D341Med (cell line): ENCODE data around the gene KIDINS220.
"Not testable (repeated sequence)": the region's sequence is repeated elsewhere in the genome, so short reads cannot be mapped to it uniquely, and the experiment has no call there.

ENCODE experiments used
- DNase-seq: peaks from one replicate; pipeline ENCODE4 v3.0.0; 2012; ENCODE audit warnings: low spot score

The KIDINS220 gene

DNA sequence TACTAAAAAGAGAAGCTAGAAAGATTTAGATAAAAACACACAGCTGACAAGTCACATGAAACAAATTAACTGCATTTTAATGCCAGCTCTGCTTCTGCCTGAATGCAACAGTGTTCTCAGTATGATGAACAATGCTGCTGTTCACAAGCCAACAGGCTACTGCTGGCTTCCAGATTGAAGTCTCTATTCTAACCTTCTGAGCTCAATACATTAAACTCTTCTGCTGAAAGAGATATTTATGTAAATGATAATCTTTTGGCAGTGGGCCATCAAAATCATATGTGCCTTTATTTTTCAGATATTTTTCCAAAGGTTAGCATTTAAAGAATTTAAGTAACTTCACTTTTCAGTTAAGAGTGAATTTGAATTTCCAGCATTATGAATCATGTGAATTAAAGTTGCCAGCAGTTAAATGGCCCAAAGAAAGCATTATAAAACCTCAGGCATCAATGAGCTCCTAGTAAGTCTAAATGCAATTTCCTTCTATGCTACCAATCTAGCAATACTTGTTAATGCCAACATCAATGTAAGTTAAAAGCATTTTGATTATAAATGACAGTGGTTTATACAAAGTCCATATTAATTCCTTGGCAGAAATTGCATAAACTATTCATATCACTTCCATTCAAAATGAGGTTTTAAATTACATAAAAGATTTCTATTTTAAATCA lies 83.2 kb downstream of the KIDINS220 start:
- no peak for DNase-seq

DNA sequence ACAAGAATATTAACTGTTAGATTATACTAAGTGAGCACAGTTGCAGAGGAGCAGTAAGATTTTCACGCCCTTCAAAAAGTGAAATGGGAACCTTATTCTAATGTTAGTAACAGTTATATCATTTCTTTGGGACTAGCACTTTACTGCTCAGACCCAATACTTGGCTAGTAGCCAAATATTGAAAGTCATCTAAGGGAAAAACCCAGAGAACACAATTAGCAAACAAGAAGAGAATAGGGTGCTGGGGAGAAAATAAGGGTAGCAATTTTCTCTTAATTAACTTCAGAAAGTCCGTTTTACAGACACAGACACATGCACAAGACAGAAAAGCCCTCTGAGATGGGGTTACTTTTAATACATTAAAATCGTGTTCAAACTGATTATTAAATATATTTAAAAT lies 83.8 kb downstream of the KIDINS220 start:
- DNase-seq = no peak

DNA sequence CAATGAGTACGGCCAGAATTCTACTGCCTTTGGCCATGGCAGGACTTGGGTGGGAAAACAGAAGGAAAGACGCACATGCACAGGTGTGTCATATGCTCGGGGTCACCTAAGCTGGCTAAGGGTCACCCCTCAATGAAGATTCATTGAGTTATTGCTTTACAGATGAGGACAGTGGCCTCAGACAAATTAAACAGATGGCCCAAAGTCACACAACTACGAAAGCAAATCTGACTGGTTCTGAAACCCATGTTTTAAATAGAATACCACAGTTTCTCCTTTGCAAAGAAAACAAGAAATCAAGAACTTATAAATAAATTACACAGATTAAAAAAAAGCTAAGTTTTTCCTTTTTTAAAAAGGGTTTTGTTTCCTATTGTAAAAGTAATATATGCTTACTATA lies 85.0 kb downstream of the KIDINS220 start:
- no peak for DNase-seq

- DNase-seq = no peak
Observed at GRCh38 chr2:8750221-8750620, 87.2 kb downstream of the KIDINS220 start.

DNA sequence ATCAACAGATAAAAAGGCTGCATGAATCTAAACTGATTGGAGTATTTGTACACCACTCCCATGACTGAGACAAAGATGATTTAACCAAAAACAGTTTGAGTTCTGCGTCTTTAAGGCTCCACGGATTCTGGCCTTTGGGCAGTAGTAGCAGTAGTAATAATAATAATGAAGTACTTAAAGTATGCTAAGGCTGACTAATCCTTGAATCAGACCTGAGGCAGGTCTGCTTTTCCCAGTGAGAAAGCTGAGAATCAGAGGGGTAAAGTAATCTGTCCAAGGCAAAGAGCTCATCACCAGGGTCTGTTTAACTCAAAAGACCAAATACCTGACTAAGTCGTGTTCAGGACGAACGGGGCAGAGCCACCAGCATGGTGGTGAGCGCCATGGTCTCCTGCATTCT lies 94.2 kb downstream of the KIDINS220 start:
- DNase-seq = no peak

DNA sequence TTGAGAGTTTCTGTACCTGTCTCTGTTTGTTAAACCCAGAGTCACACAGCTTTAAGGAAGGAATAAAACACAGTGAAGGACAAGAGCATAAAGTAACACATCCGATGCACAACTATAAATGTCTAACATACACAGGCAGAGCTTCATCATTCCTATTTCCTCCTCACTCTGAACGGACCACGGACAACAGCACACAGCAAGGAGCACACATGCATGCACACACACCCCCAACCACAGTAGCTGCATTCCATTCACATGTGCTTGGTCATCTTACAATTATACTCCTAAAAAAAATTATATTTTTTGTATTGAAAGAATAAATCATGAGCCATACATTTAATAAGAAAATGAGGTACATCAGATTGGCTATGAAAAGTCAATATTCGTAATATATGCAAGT lies 97.3 kb downstream of the KIDINS220 start:
- no peak for DNase-seq

DNA sequence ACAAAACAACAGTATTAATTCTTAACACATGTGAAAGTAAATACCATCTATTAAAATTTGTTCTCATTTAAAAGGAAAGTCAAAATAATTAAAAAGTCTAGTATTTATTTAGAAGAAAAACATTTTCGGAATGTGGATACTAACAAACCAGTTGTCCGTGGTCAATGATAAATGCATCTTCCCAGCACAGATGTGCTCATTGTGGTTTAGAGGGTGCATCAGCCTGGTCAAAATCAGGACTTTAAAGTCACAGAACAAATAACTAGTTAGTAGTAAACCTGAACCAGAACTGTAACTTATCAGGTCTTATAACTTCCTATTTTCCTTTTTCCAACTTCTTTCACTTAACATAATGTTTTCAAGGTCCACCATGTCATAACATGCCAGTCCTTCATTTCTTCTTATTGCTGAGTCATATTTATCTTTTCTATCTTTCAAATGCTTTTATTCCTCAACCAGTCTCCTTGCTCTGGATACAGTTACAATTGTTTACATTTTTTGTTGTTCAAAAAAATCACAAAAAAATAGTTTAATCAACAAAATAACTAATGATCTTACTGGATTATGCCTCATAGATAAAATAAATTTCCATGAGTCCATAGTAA lies 99.7 kb downstream of the KIDINS220 start:
- no peak for DNase-seq

GRCh38 chr2:8732601-8733000 lies 104.8 kb downstream of the KIDINS220 start:
- no peak for DNase-seq

- no peak for DNase-seq
Observed at GRCh38 chr2:8729939-8730338, 107.5 kb downstream of the KIDINS220 start.

GRCh38 chr2:8729101-8729500 lies 108.3 kb downstream of the KIDINS220 start:
- not testable (repeated sequence) for DNase-seq

- no peak for DNase-seq
Observed at GRCh38 chr2:8728305-8729015, 109.0 kb downstream of the KIDINS220 start.

GRCh38 chr2:8725838-8726237 lies 111.6 kb downstream of the KIDINS220 start:
- DNase-seq = no peak

GRCh38 chr2:8722986-8723385 lies 114.4 kb downstream of the KIDINS220 start:
- no peak for DNase-seq

DNA sequence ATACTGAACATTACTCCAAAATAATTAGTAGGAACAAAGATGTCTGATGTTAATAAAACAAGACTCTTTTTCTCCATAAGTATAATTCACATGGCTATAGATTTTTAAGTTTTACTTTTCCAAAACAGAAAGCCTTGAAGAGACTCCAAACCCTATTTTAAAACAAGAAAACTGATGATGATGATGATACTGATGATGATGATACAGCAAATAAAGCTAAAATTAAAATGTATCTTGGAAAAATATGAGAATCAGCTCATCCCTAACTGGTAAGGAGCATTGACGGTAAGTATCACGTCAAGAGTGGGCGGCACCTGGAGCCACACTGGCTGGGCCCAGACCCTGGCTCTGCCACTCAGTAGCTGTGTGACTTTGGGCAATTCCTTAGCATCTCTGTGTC lies 116.0 kb downstream of the KIDINS220 start:
- no peak for DNase-seq

GRCh38 chr2:8720741-8721140 lies 116.7 kb downstream of the KIDINS220 start:
- no peak for DNase-seq

DNA sequence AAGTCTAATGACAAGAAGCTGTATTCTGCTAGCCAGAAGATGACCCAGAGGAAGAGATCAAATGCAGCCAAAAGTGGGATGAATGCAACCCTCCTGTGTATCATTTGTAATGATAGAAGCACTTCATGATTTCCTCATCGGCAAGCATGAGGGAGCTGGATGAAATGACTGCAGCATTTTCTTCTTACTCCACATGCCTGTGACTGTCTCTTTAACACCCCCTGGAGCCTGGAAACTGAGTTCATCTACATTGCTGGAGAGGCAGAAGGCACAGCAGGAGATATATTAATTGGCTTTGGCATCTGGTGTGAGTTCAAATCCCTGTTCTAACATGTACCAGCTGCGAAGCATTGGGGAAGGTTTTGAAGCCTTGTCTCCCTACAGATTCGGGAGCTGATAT lies 117.9 kb downstream of the KIDINS220 start:
- DNase-seq = no peak

DNA sequence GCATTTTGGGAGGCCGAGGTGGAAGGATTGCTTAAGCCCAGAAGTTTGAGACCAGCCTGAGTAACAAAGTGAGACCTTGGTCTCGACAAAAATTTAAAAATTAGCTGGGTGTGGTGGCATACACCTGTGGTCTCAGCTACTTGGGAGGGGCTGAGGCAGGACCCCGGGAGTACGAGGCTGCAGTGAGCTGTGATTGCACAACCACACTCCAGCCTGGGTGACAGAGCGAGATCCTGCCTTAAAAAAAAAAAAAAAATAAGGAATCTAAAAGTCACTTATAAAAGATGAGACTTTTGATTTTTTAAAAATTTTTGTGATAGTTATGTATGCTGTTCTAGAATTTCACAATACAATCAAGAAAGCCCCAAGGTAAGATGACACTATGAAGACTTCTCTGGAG lies 122.4 kb downstream of the KIDINS220 start:
- DNase-seq = no peak

- no peak for DNase-seq
Observed at GRCh38 chr2:8714283-8714682, 123.1 kb downstream of the KIDINS220 start.

GRCh38 chr2:8710951-8711350 lies 126.5 kb downstream of the KIDINS220 start:
- no peak for DNase-seq

- DNase-seq = no peak
Observed at GRCh38 chr2:8709611-8710010, 127.8 kb downstream of the KIDINS220 start.

- no peak for DNase-seq
Observed at GRCh38 chr2:8704906-8705305, 132.5 kb downstream of the KIDINS220 start.

DNA sequence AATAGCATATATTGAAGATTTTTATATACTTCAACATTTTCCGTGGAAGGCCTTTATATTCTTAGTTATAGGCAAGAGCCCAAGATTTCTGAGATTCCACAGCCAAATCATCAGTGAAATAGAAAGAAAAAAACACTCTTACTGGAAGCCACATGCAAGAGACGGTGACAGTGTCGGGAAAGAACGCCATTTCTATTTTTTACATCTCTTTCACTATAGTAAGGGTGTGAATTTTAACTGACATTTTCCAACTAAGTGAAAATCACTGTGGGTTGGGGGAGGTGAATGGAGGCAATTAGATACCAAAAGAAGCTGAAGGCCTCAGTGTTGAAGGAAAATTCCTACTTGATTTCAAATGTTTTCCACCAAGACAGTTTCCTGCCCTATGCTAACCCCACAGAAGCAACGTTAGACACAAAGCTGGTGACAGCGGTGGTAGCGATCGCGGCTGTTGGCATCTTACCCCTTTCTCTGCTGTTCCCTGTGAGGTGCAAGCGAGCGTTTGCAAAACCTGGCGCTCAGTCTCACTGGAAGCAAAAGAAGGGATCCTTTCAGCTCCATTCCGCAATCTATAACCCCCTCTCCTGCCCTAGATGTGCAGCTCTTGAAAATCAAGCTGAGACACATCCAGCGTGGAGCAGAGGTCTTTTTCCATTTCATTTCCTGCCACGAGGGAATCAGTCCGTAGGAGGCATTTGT lies 135.6 kb downstream of the KIDINS220 start:
- DNase-seq = no peak

DNA sequence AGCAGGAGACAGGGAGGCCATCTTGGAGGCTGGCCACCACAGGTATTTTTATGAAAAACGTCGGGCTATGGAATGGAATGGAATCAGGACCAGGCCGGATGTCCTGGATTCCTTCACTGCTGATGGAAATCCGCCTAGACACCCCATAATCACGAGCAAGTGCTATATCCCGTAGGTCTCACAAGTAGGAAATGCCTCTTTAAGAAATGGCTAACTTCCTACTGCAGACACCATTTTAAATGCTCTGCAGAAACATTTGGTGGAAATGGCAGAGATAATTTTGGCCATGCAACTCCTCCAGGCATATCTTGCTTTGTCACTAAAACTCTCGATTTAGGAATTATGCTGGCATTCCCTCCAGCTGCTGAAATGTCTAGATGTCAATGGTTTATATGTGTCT lies 137.6 kb downstream of the KIDINS220 start:
- DNase-seq = no peak
